RWPE1 (cell line): Measurements from ENCODE around the gene HIVEP3.
A peak's percentile ranks its signal among the peaks of the same experiment; 100 is the strongest.

Experiments
- CTCF ChIA-PET: fragments of 350-600 bp; sonication (Branson Sonifier 250); formaldehyde crosslinking; extraction: SDS; loops from one replicate; lab custom pipeline; 2021; lab: Yijun Ruan, JAX
- POLR2A ChIA-PET: fragments of 400-600 bp; formaldehyde crosslinking; extraction: SDS; loops from one replicate; lab custom pipeline; 2020; ENCODE audit warnings: antibody characterized with exemption; ENCODE audit not compliant: low non-redundant PET; lab: Yijun Ruan, JAX
- DNase-seq: peaks from one replicate; pipeline ENCODE4 v3.0.0; 2012; ENCODE audit warnings: low spot score
- H3K27ac ChIP-seq: fragments of 450-650 bp; 2 replicates; pipeline ENCODE4 v1.5.1; 2017
- CTCF ChIP-seq: fragments of 450-650 bp; conservative IDR thresholded peaks from 2 replicates; pipeline ENCODE4 v1.5.1; 2017; ENCODE audit warnings: low read depth, mild to moderate bottlenecking

The HIVEP3 gene

GRCh38 chr1:41813755-41814745 lies 104.7 kb downstream of the HIVEP3 start:
- no peak overlapping the region for H3K27ac ChIP-seq
- POLR2A ChIA-PET, result no interaction called here
- no peak for DNase-seq
- CTCF ChIA-PET, result no interaction called here
- no peak for TF ChIP-seq CTCF

GRCh38 chr1:41813226-41813625 lies 105.5 kb downstream of the HIVEP3 start:
- no peak for TF ChIP-seq CTCF
- ChIA-PET CTCF (interaction anchor here (1.0 kb wide), 1 partner anchor 240 kb away, joined by 3 read pairs; no protein-coding TSS in a partner anchor), POLR2A (no interaction called here)
- no peak for DNase-seq
- no peak overlapping the region; the same call in 1 of the 2 replicates for H3K27ac ChIP-seq

- POLR2A ChIA-PET, result interaction anchor here (0.7 kb wide), 1 partner anchor 235 kb away, joined by 5 read pairs; no protein-coding TSS in a partner anchor
- H3K27ac ChIP-seq, result peak overlapping the region; percentile 64
- CTCF ChIA-PET, result interaction anchor here (0.6 to 1.0 kb wide), 8 partner anchors 12 to 1010 kb away, joined by 3 to 4 read pairs (median 3); no protein-coding TSS in a partner anchor
- DNase-seq, result peak; percentile 60
- TF ChIP-seq CTCF, result no peak
Observed at GRCh38 chr1:41812453-41812852, 106.3 kb downstream of the HIVEP3 start.

GRCh38 chr1:41812051-41812450 lies 106.7 kb downstream of the HIVEP3 start:
- ChIA-PET POLR2A (interaction anchor here (0.7 kb wide), 1 partner anchor 235 kb away, joined by 5 read pairs; no protein-coding TSS in a partner anchor), CTCF (interaction anchor here (0.6 to 1.0 kb wide), 10 partner anchors 11 to 1011 kb away, joined by 3 to 4 read pairs (median 3); no protein-coding TSS in a partner anchor)
- peak; percentile 45 for TF ChIP-seq CTCF
- DNase-seq, result peak; percentile 65
- H3K27ac ChIP-seq, result peak overlapping the region; percentile 64

GRCh38 chr1:41811051-41811795 lies 107.5 kb downstream of the HIVEP3 start:
- DNase-seq, result no peak
- ChIA-PET POLR2A (no interaction called here), CTCF (interaction anchor here (0.6 to 1.0 kb wide), 5 partner anchors 98 to 597 kb away, joined by 3 read pairs; no protein-coding TSS in a partner anchor)
- H3K27ac ChIP-seq, result no peak overlapping the region
- TF ChIP-seq CTCF, result no peak

GRCh38 chr1:41810446-41810845 lies 108.3 kb downstream of the HIVEP3 start:
- no peak overlapping the region for H3K27ac ChIP-seq
- ChIA-PET POLR2A (no interaction called here), CTCF (interaction anchor here (0.6 kb wide), 1 partner anchor 598 kb away, joined by 3 read pairs; no protein-coding TSS in a partner anchor)
- DNase-seq, result peak; percentile 29
- no peak for TF ChIP-seq CTCF
